Body of pancreas (tissue), 4 donors: ENCODE results near the gene MRPL24.

Source experiments
- CTCF ChIP-seq, 7 experiments: fragments of 450-650 bp in 4 of 7; fragments of 200-600 bp in 3 of 7; sonication (generic) in 3 of 7; IDR thresholded peaks; one replicate each; pipeline ENCODE4 v1.5.1; 2016 to 2019; ENCODE audit warnings: antibody characterized with exemption in 7 of 7
- POLR2A ChIP-seq, 3 donors: fragments of 450-650 bp; IDR thresholded peaks; one replicate each; pipeline ENCODE4 v1.6.1; 2016; ENCODE audit warnings: antibody characterized with exemption in 3 of 3, mild to moderate bottlenecking in 2 of 3

- TF ChIP-seq CTCF (IDR thresholded peaks at IDR 0.05) (no peak), POLR2A (IDR thresholded peaks at IDR 0.05) (no peak)
These were observed 1.9 kb upstream of the MRPL24 start for GRCh38 chr1:156742801-156743200.
